IMR-90 (cell line): Measurements from ENCODE around the gene MAOA. TPM values are rescaled to one million over a fixed set of nuclear protein-coding genes. Genes with fewer than 3 reads are reported as not detected.

Experiments used
- ATAC-seq: fragments of 200-7000 bp; cut with Tn5 transposase; 2 replicates; pipeline ENCODE4 v1.9.1; 2020; ENCODE audit warnings: low read depth, mild to moderate bottlenecking, moderate library complexity
- BruUV-seq: library from RNA; stranded (reverse); fragments of 400-500 nt; replicated peaks from 2 replicates; lab custom pipeline; 2021; lab: Mats Ljungman, UMichigan
- CTCF ChIA-PET: fragments of 300-600 bp; formaldehyde crosslinking; extraction: SDS; loops from one replicate; lab custom pipeline; 2021; ENCODE audit warnings: antibody characterized with exemption; lab: Yijun Ruan, JAX
- POLR2A ChIA-PET: fragments of 300-600 bp; sonication (Branson Sonifier 250); formaldehyde crosslinking; loops from one replicate; lab custom pipeline; 2022; ENCODE audit warnings: antibody characterized with exemption; ENCODE audit not compliant: unreplicated experiment; lab: Charles Lee
- DNase-seq: peaks from one replicate; pipeline ENCODE4 v3.0.0; 2013
- H2AFZ ChIP-seq: replicated peaks from 2 replicates; pipeline ENCODE3; 2013; ENCODE audit warnings: low read length, mild to moderate bottlenecking; ENCODE audit not compliant: poor library complexity
- H2AK5ac ChIP-seq: 2 replicates; pipeline ENCODE4 v1.6.1; 2013; ENCODE audit warnings: low read depth, low read length, inconsistent platforms
- H2AK9ac ChIP-seq: replicated peaks from 2 replicates; pipeline ENCODE3; 2013; ENCODE audit warnings: mild to moderate bottlenecking, low read depth, low read length, moderate library complexity; ENCODE audit not compliant: poor library complexity
- H2BK120ac ChIP-seq: 2 replicates; pipeline ENCODE4 v1.6.1; 2013; ENCODE audit warnings: low read depth, low read length, inconsistent platforms
- H2BK15ac ChIP-seq: 3 replicates; pipeline ENCODE4 v1.6.1; 2013; ENCODE audit warnings: low read depth, low read length, inconsistent platforms
- H2BK20ac ChIP-seq: 2 replicates; pipeline ENCODE4 v1.6.1; 2013; ENCODE audit warnings: low read depth, mild to moderate bottlenecking, inconsistent platforms, low read length, moderate library complexity
- H2BK5ac ChIP-seq: 2 replicates; pipeline ENCODE4 v1.6.1; 2013; ENCODE audit warnings: mild to moderate bottlenecking, low read depth, low read length, inconsistent platforms; ENCODE audit not compliant: poor library complexity, severe bottlenecking
- H3K14ac ChIP-seq: replicated peaks from 2 replicates; pipeline ENCODE4 v1.6.1; 2013; ENCODE audit warnings: low read depth, low read length, inconsistent platforms
- H3K18ac ChIP-seq: 2 replicates; pipeline ENCODE4 v1.6.1; 2013; ENCODE audit warnings: low read depth, low read length, control low read depth
- H3K23ac ChIP-seq: 2 replicates; pipeline ENCODE4 v1.6.1; 2013; ENCODE audit warnings: low read depth, low read length, inconsistent platforms
- H3K27ac ChIP-seq: 2 replicates; pipeline ENCODE4 v1.5.1; 2013; ENCODE audit warnings: mild to moderate bottlenecking, control low read depth, low read length; ENCODE audit not compliant: insufficient read depth
- H3K27me3 ChIP-seq: 2 replicates; pipeline ENCODE4 v1.6.1; 2013; ENCODE audit warnings: low read length; ENCODE audit not compliant: control insufficient read depth, insufficient read depth
- H3K36me3 ChIP-seq: 2 replicates; pipeline ENCODE4 v1.6.1; 2013; ENCODE audit warnings: low read length, mixed read lengths; ENCODE audit not compliant: control insufficient read depth, insufficient read depth
- H3K4ac ChIP-seq: 2 replicates; pipeline ENCODE4 v1.6.1; 2013; ENCODE audit warnings: low read depth, low read length, inconsistent platforms
- H3K4me1 ChIP-seq: 2 replicates; pipeline ENCODE4 v1.6.1; 2013; ENCODE audit warnings: low read length, mixed read lengths; ENCODE audit not compliant: control insufficient read depth, insufficient read depth
- H3K4me2 ChIP-seq: 2 replicates; pipeline ENCODE4 v1.6.1; 2013; ENCODE audit warnings: low read depth, mild to moderate bottlenecking, control low read depth, low read length, moderate library complexity
- H3K4me3 ChIP-seq: 2 replicates; pipeline ENCODE4 v1.5.1; 2013; ENCODE audit warnings: low read depth, mild to moderate bottlenecking, control low read depth, low read length, moderate library complexity; ENCODE audit not compliant: insufficient read depth
- H3K56ac ChIP-seq: 2 replicates; pipeline ENCODE4 v1.6.1; 2013; ENCODE audit warnings: low read length, inconsistent platforms; ENCODE audit not compliant: insufficient read depth; ENCODE audit errors: extremely low read depth
- H3K79me1 ChIP-seq, 2 experiments: 2 replicates each; pipeline ENCODE4 v1.6.1; 2013; ENCODE audit warnings: low read length in 2 of 2, inconsistent platforms in 1 of 2, low read depth in 1 of 2
- H3K9ac ChIP-seq: 2 replicates; pipeline ENCODE4 v1.6.1; 2013; ENCODE audit warnings: low read depth, low read length, control low read depth
- H3K9me1 ChIP-seq: 2 replicates; pipeline ENCODE4 v1.6.1; 2013; ENCODE audit warnings: low read length, inconsistent platforms; ENCODE audit not compliant: insufficient read depth
- H3K9me3 ChIP-seq: 2 replicates; pipeline ENCODE4 v1.6.1; 2013; ENCODE audit warnings: low read length; ENCODE audit not compliant: control insufficient read depth, insufficient read depth
- H4K20me1 ChIP-seq: 2 replicates; pipeline ENCODE4 v1.6.1; 2013; ENCODE audit warnings: low read length, inconsistent platforms; ENCODE audit not compliant: insufficient read depth
- H4K5ac ChIP-seq: 2 replicates; pipeline ENCODE4 v1.6.1; 2013; ENCODE audit warnings: mild to moderate bottlenecking, low read depth, low read length, control low read depth
- H4K8ac ChIP-seq, 2 experiments: 2 replicates each; pipeline ENCODE4 v1.6.1; 2013; ENCODE audit warnings: low read depth in 2 of 2, low read length in 2 of 2, control low read depth in 1 of 2, inconsistent platforms in 1 of 2
- H4K91ac ChIP-seq: 2 replicates; pipeline ENCODE4 v1.6.1; 2013; ENCODE audit warnings: low read depth, low read length, inconsistent platforms; ENCODE audit not compliant: insufficient read depth
- MAFK ChIP-seq: IDR thresholded peaks from 2 replicates; pipeline ENCODE4 v1.6.1; 2012; ENCODE audit warnings: low read depth, low read length, improper control_type of control experiment
- MAZ ChIP-seq: IDR thresholded peaks from 2 replicates; pipeline ENCODE4 v1.6.1; 2012; ENCODE audit warnings: low read depth, mild to moderate bottlenecking, low read length, improper control_type of control experiment, moderate library complexity, borderline replicate concordance
- MXI1 ChIP-seq: IDR thresholded peaks from 2 replicates; pipeline ENCODE4 v1.6.1; 2012; ENCODE audit warnings: low read depth, mild to moderate bottlenecking, low read length, moderate library complexity, borderline replicate concordance
- POLR2A ChIP-seq: IDR thresholded peaks from 2 replicates; pipeline ENCODE4 v1.6.1; 2012; ENCODE audit warnings: mild to moderate bottlenecking, low read depth, low read length
- RCOR1 ChIP-seq: IDR thresholded peaks from 2 replicates; pipeline ENCODE4 v1.6.1; 2012; ENCODE audit warnings: mild to moderate bottlenecking, low read length, improper control_type of control experiment; ENCODE audit not compliant: insufficient replicate concordance
- RFX5 ChIP-seq: IDR thresholded peaks from 2 replicates; pipeline ENCODE4 v1.8.0; 2012; ENCODE audit warnings: low read depth, mild to moderate bottlenecking, low read length, moderate library complexity
- WGBS, 2 experiments: methylation state at CpG; one replicate each; pipeline versions ENCODE4 v1.1.5 to v1.1.7; 2013; ENCODE audit warnings: missing lambda C conversion rate in 2 of 2; ENCODE audit not compliant: insufficient read length in 1 of 2; ENCODE audit errors: extremely low coverage in 2 of 2; 5-methylcytosine and 5-hydroxymethylcytosine counted together
- dilution Hi-C: fragments of 300-500 bp; cut with HindIII; formaldehyde crosslinking; loops from one replicate; pipeline ENCODE4 v1.14.3; 2018; ENCODE audit warnings: low sequenced_read_pairs; ENCODE audit not compliant: unreplicated experiment
- in situ Hi-C: fragments of 300-500 bp; cut with MboI; formaldehyde crosslinking; loops from 3 replicates; pipeline ENCODE4 v1.14.3; 2019; ENCODE audit warnings: low sequenced_read_pairs, inconsistent platforms, mixed read lengths
- intact Hi-C: fragments of 100-400 bp; cut with micrococcal nuclease; formaldehyde crosslinking; loops from 2 replicates; pipeline ENCODE4 v1.10.0; 2022
- polyA plus RNA-seq, 3 experiments: library from polyadenylated mRNA; depleted of rRNA; stranded (reverse); fragments of >200 nt; gene quantifications; 2 replicates each; pipeline ENCODE4 v1.2.3, GENCODE V29; 2012; ENCODE audit warnings: low replicate concordance in 1 of 3
- total RNA-seq: library from RNA; depleted of rRNA; stranded (reverse); fragments of >200 nt; gene quantifications from 2 replicates; pipeline ENCODE4 v1.2.3, GENCODE V29; 2012

The MAOA gene
- total and polyA plus RNA-seq, 2 of the 4 experiments (the other 2 are of a cell fraction): 0.14 to 0.36 TPM

- H3K9me3 ChIP-seq: no peaks in the 10 kb centered on the region
- intact Hi-C loops: no loop called here
- H2AK5ac ChIP-seq: no peak overlapping the region
- H3K27ac ChIP-seq: no peak overlapping the region
- H4K20me1 ChIP-seq: no peaks in the 10 kb centered on the region
- H4K5ac ChIP-seq: no peak overlapping the region
- H2AFZ ChIP-seq: no peak overlapping the region
- H3K4me2 ChIP-seq: no peak overlapping the region
- no CpG with 5 or more reads among the region's 6 CpGs for WGBS, 2 experiments
- H3K4ac ChIP-seq: no peak overlapping the region
- peaks cover 3% of the 10 kb centered on the region; the same call in 1 of the 2 replicates for H3K27me3 ChIP-seq
- H4K8ac ChIP-seq: no peak overlapping the region
- DNase-seq: no peak
- no peaks in the 10 kb centered on the region for H3K79me1 ChIP-seq
- no peaks in the 10 kb centered on the region for H3K36me3 ChIP-seq
- ChIA-PET POLR2A (interaction anchor here (0.6 kb wide), 1 partner anchor 243 kb away, joined by 3 read pairs; no protein-coding TSS in a partner anchor), CTCF (no interaction called here)
- H3K56ac ChIP-seq: no peak overlapping the region
- H3K18ac ChIP-seq: no peak overlapping the region
- in situ Hi-C loops: no loop called here
- dilution Hi-C loops: no loop called here
- no peak overlapping the region for H2BK120ac ChIP-seq
- H3K23ac ChIP-seq: no peak overlapping the region
- H2AK9ac ChIP-seq: no peak overlapping the region
- ATAC-seq: no peak
- no peak overlapping the region for H3K4me3 ChIP-seq
- H3K14ac ChIP-seq: no peak overlapping the region
- no peak overlapping the region for H2BK20ac ChIP-seq
- H3K9ac ChIP-seq: no peak overlapping the region
- H4K91ac ChIP-seq: no peak overlapping the region
- TF ChIP-seq RFX5 (no peak), MAFK (no peak), RCOR1 (no peak), POLR2A (no peak), MAZ (no peak), MXI1 (no peak)
- no peak overlapping the region for H2BK5ac ChIP-seq
- H3K4me1 ChIP-seq: no peaks in the 10 kb centered on the region
- BruUV-seq: no TSS peak
- H2BK15ac ChIP-seq: no peak overlapping the region
- H3K9me1 ChIP-seq: no peaks in the 10 kb centered on the region
Observed at GRCh38 chrX:43735534-43735933, 79.4 kb downstream of the MAOA start.
